ENCODE results near the gene PCDHGA8.

GRCh38 chr5:141393267-141393666 is 834 bp downstream of the PCDHGA8 start:
- TF ChIP-seq GATA2 (IDR thresholded peaks at IDR 0.05; ENCODE audit: low read depth, low read length) (no peak), GATA3 (IDR thresholded peaks at IDR 0.05; ENCODE audit: low read depth, low read length) (no peak)

All from SH-SY5Y (cell line).